Ovary (tissue), 3 donors: ENCODE measurements around the gene SLCO3A1.

Experiments
- EP300 ChIP-seq: sonication (generic); formaldehyde crosslinking; IDR thresholded peaks from one replicate; pipeline ENCODE4 v1.6.1; 2017; ENCODE audit warnings: antibody characterized with exemption
- POLR2A ChIP-seq: fragments of 450-650 bp; IDR thresholded peaks from one replicate; pipeline ENCODE4 v1.6.1; 2017; ENCODE audit warnings: antibody characterized with exemption, mild to moderate bottlenecking, moderate library complexity
- TF ChIP-seq, protein P1 (sequence below), 3 donors: fragments of 450-650 bp in 2 of 3; fragments of 200-600 bp in 1 of 3; IDR thresholded peaks; one replicate each; pipeline versions ENCODE4 v1.5.1 to v1.8.0; 2016 to 2022; ENCODE audit warnings: antibody characterized with exemption in 3 of 3, mild to moderate bottlenecking in 1 of 3
- donor health status: DM: no; HTN: no; CAD: no.

DNA sequence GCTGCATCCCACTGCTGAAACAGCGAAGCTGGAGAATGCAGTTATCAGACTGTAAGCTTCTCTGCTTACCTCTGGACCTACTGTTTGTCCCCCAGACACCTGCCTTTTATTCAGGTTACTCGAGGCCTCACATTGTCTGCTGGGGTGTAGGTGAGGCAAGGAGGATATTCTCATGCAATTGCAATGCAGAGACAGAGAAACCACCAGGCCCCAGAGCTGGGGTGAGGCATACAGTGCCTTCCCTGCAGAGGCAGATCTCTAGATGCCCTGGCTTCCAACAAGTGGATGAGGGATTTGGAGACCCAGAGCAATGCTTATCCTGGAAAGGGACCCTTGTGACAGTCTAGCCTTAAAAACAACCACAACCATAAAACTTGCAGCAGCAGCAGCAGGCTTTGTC, 276.7 kb downstream of the SLCO3A1 start:
- TF ChIP-seq, protein P1, sequence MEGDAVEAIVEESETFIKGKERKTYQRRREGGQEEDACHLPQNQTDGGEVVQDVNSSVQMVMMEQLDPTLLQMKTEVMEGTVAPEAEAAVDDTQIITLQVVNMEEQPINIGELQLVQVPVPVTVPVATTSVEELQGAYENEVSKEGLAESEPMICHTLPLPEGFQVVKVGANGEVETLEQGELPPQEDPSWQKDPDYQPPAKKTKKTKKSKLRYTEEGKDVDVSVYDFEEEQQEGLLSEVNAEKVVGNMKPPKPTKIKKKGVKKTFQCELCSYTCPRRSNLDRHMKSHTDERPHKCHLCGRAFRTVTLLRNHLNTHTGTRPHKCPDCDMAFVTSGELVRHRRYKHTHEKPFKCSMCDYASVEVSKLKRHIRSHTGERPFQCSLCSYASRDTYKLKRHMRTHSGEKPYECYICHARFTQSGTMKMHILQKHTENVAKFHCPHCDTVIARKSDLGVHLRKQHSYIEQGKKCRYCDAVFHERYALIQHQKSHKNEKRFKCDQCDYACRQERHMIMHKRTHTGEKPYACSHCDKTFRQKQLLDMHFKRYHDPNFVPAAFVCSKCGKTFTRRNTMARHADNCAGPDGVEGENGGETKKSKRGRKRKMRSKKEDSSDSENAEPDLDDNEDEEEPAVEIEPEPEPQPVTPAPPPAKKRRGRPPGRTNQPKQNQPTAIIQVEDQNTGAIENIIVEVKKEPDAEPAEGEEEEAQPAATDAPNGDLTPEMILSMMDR (IDR thresholded peaks at IDR 0.05): no peak
- no peak for TF ChIP-seq EP300
- no peak for TF ChIP-seq POLR2A
